Spleen (tissue), 3 donors: ENCODE data around the gene DST.

Source experiments
- POLR2A ChIP-seq, 3 donors: fragments of 450-650 bp; IDR thresholded peaks; one replicate each; pipeline ENCODE4 v1.5.1; 2017; ENCODE audit warnings: antibody characterized with exemption in 3 of 3, mild to moderate bottlenecking in 1 of 3
- POLR2AphosphoS5 ChIP-seq, 3 donors: sonication (generic); formaldehyde crosslinking; IDR thresholded peaks; one replicate each; pipeline ENCODE4 v1.5.1; 2017; ENCODE audit warnings: antibody characterized with exemption in 3 of 3

- TF ChIP-seq POLR2AphosphoS5 (IDR thresholded peaks at IDR 0.05) (no peak), POLR2A (IDR thresholded peaks at IDR 0.05) (no peak)
Measured at GRCh38 chr6:56677559-56677958, 34.9 kb upstream of the DST start.
